ENCODE results near the gene MBD3L2B.

DNA sequence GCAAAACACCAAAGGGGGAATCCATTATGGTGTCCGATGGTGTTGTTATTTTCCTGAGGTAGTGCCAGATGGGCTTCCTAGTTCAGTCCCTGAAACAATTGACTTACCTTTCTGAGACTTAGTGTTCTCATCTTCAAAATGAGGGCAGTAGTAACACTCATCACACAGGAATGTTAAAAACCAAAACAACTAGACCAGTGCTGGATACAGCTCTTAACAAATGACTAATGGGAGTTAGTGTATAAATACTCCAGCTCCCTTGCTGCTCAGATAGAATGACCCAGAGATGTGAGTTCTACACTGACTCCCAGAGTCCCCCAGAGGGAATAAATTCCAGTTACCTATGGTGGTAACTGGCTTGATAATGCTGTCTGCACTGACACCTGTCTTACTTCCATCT is 49.9 kb downstream of the MBD3L2B start:
- TF ChIP-seq POLR2A (IDR thresholded peaks at IDR 0.05) (no peak), CTCF (IDR thresholded peaks at IDR 0.05) (no peak)
